HCT116 (cell line): ENCODE results near the gene PRR29.

Experiments used
- EZH2phosphoT487 ChIP-seq: fragments of 200-600 bp; IDR thresholded peaks from 2 replicates; pipeline ENCODE4 v1.6.1; 2018; ENCODE audit warnings: antibody characterized with exemption, borderline replicate concordance
- POLR2AphosphoS5 ChIP-seq: IDR thresholded peaks from 2 replicates; pipeline ENCODE4 v1.6.1; 2011; ENCODE audit warnings: mild to moderate bottlenecking, low read depth, low read length, moderate library complexity
- TF ChIP-seq, protein P1 (sequence below): IDR thresholded peaks from 2 replicates; pipeline ENCODE4 v1.6.1; 2012; ENCODE audit warnings: low read depth
- TF ChIP-seq, protein P2 (sequence below), 3 experiments: fragments of 200-600 bp in 1 of 3; sonication (generic) in 1 of 3; IDR thresholded peaks in 2 of 3; conservative IDR thresholded peaks in 1 of 3; 2 replicates each; pipeline ENCODE4 v1.5.1; 2012 to 2017; ENCODE audit warnings: low read depth in 2 of 3, low read length in 2 of 3, antibody characterized with exemption in 1 of 3, borderline replicate concordance in 1 of 3, control low read depth in 1 of 3, mild to moderate bottlenecking in 1 of 3, mixed read lengths in 1 of 3, mixed run types in 1 of 3, moderate library complexity in 1 of 3; ENCODE audit not compliant: insufficient read depth in 1 of 3

DNA sequence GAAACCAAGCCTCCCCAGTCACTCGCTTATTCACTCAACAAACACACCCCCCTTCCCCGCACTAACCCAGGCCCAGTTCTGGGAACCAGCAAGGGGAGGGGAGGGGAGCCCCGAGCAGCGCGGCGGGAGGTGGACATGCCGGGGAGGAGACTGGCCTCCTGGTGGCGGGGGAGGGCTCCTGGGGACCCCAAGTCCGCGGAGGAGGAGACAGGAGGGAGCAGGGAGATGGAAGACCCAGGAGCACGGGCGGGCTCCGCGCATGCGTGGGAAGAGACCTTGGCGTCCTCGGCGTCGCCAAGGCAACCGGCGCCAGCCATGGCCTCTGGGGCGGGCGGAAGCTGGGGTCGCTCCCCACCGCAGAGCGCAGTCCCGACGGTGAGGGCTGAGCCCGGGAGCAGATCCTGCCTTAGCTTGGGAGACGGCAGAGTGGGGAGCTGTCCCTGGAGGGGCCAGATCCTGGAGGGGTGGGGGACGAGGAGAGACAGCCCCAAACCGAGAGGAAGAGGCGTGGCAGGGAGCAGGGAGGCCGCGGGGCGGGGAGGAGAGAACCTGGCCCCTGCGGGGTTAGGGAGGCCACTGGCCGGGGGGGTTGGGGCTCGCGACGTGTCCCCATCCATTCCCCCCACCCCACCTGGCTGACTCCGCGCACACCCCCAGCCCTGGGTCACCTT is at the start of gene PRR29:
- TF ChIP-seq, protein P1, sequence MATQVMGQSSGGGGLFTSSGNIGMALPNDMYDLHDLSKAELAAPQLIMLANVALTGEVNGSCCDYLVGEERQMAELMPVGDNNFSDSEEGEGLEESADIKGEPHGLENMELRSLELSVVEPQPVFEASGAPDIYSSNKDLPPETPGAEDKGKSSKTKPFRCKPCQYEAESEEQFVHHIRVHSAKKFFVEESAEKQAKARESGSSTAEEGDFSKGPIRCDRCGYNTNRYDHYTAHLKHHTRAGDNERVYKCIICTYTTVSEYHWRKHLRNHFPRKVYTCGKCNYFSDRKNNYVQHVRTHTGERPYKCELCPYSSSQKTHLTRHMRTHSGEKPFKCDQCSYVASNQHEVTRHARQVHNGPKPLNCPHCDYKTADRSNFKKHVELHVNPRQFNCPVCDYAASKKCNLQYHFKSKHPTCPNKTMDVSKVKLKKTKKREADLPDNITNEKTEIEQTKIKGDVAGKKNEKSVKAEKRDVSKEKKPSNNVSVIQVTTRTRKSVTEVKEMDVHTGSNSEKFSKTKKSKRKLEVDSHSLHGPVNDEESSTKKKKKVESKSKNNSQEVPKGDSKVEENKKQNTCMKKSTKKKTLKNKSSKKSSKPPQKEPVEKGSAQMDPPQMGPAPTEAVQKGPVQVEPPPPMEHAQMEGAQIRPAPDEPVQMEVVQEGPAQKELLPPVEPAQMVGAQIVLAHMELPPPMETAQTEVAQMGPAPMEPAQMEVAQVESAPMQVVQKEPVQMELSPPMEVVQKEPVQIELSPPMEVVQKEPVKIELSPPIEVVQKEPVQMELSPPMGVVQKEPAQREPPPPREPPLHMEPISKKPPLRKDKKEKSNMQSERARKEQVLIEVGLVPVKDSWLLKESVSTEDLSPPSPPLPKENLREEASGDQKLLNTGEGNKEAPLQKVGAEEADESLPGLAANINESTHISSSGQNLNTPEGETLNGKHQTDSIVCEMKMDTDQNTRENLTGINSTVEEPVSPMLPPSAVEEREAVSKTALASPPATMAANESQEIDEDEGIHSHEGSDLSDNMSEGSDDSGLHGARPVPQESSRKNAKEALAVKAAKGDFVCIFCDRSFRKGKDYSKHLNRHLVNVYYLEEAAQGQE: no peak
- no peak for TF ChIP-seq EZH2phosphoT487
- TF ChIP-seq, protein P2, sequence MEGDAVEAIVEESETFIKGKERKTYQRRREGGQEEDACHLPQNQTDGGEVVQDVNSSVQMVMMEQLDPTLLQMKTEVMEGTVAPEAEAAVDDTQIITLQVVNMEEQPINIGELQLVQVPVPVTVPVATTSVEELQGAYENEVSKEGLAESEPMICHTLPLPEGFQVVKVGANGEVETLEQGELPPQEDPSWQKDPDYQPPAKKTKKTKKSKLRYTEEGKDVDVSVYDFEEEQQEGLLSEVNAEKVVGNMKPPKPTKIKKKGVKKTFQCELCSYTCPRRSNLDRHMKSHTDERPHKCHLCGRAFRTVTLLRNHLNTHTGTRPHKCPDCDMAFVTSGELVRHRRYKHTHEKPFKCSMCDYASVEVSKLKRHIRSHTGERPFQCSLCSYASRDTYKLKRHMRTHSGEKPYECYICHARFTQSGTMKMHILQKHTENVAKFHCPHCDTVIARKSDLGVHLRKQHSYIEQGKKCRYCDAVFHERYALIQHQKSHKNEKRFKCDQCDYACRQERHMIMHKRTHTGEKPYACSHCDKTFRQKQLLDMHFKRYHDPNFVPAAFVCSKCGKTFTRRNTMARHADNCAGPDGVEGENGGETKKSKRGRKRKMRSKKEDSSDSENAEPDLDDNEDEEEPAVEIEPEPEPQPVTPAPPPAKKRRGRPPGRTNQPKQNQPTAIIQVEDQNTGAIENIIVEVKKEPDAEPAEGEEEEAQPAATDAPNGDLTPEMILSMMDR (IDR thresholded peaks at IDR 0.05 in 2 of 3, conservative IDR thresholded peaks at IDR 0.05 in 1 of 3; ENCODE audit: borderline replicate concordance in 1 of 3, insufficient read depth in 1 of 3, low read depth in 2 of 3, low read length in 2 of 3): no peak
- TF ChIP-seq POLR2AphosphoS5: no peak
